ENCODE results near the gene MDFIC. TPM values are rescaled to one million over a fixed set of nuclear protein-coding genes. Genes with fewer than 3 reads are reported as not detected.
A peak's percentile ranks its signal among the peaks of the same experiment; 100 is the strongest.

The MDFIC gene
- total RNA-seq, 1 donor from 2014 or later: 12.9 TPM

DNA sequence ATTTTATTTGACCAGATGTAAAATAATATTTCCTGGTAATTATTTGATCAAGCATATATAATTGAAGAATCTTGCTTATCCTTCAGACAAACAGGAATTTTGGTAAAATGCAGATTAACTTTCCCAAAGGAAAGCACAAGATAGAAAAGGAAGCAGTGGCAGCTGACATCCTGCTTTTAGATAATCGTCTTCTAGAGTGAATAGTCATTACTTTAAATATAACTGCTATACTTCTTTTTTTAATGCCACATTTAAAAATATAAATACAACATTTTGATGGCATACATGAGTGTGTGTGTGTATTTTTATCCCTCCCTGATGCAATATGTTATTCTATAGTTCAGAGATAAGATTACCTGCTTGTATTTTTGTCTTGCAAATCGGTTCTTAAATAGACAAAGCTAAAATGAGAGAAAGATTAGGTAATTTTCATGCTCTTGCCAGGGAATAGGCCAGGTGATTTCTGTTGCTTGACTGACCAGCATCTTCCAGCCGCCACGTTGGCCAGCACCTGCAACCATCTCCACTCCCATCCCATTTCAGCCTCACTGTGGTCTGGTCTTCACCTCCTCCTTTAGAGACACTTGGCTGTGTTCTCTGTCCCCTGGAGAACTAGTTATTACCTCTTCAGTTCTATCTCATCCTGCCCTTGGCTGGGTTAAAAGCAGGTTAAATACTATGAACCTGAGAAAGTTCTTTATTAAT is 58.1 kb downstream of the MDFIC start:
- DNase-seq: no peak
- peak; percentile 57 for ATAC-seq (ENCODE audit: poor library complexity)
- intact Hi-C loops (cut with DNase I): loop anchor here (5.0 kb wide), 1 partner anchor 53 kb away; no protein-coding TSS in a partner anchor

DNA sequence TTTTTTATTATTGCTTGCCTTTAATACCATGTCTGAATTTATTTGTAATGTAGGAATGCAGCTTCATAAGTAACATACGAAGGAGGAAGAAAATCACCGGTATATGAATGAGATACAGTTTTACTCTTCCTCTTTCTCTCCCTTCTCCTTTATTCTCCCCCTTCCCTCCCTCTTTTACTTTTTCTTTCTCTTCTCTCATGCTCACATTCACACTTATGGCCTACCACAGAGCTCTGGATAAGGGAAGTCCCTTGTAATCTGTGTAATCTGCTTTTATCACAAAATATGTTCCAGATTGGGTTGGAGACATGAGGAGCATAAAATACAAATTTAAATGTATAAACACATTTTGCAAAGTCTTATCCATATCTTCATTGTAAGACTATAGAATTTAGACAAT is 59.4 kb downstream of the MDFIC start:
- ATAC-seq (ENCODE audit: poor library complexity) (no peak), DNase-seq (no peak)
- intact Hi-C loops (cut with DNase I): no loop called here

DNA sequence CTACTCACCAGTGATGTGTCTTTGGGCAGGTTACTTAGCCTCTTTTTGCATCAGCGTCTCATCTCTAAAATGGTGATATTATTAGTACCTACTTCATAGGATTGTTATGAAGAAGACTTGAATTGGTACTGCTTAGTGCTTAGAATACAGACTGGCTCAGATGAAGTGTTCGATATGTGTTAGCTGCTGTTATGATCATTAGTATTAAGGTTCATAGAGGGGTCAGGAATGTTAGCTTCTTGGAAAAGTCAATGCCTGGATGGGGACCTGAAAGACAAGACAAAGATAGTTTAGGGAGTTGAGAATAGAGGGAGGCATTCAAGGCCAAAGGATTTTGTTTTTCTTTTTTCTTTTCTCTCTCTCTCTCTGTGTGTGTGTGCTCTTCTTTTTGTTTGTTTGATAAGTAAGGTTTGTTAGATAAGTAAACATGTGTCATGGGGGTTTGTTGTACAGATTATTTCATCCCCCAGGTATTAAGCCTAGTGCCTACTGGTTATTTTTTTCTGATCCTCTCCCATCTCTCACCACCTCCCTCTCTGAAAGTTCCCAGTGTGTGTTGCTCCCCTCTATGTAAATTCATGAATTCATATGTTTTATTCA is 63.3 kb downstream of the MDFIC start:
- ATAC-seq (ENCODE audit: poor library complexity) (no peak), DNase-seq (no peak)
- intact Hi-C loops (cut with DNase I): no loop called here

DNA sequence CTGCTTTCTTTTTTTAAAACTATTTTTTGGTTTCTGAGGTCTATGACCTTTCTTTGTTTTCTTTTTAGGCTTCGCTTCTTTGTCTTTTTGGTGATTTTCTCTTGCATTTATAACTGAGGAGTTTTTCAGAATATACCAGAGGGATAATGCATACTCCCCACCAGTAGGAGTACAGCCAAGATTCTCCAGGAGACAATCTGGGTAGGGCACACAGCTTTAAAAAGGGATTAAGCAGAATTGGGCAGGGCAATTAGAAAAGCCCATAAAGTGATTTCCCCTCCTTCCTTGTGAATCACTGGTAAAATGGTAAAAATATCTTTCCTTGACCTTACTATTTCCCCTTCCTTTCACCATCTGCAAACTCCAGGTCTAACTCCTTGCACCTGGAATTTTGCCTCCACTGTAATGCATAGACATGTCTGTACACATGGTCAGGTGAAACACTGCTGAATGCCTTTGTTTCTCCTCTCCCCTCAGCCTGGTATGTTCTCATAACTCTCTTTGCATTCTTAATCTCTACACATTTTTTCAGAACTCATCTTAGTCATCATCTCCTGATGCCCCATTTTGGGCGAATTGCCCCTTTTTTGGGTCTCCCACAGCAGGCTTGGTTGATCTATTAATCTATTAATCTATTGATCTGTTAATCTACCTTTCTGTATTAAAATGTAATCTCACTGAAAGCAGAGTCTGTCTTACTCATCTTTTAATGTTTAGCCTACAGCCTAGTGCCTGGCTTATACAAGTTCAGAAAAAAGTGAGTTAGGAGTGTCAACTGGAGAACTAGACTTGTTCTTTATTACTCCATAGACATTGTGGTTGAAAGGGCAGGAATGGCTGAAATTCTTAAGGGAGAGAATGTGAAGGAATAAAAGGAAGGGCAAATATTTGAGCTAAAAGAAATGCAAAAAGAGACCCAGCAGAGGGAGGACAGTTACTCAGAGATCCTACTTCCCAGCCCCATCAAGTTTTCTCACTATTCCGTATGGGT is 64.6 kb downstream of the MDFIC start:
- DNase-seq (no peak), ATAC-seq (ENCODE audit: poor library complexity) (no peak)
- intact Hi-C loops (cut with DNase I): no loop called here

DNA sequence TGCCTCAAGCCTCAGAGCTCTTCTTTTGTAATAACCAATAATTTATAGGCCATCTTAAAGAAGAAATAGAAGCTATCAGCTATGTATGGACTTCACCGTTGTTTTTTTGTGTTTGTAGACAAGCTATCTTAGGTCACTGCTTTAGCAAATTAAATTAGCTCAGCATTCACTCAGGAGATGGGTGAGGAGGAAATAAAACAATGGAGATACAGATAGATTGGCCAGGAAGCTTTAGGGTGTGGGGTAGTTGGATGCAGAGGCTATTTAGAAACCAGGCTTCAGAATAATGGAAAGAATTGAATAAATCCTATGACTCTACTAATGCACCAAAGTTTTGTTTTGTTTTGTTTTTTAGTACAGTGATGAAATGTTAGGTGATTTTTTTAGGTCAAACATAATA is 66.1 kb downstream of the MDFIC start:
- no peak for DNase-seq
- intact Hi-C loops (cut with DNase I): no loop called here
- peak; percentile 27 for ATAC-seq (ENCODE audit: poor library complexity)

DNA sequence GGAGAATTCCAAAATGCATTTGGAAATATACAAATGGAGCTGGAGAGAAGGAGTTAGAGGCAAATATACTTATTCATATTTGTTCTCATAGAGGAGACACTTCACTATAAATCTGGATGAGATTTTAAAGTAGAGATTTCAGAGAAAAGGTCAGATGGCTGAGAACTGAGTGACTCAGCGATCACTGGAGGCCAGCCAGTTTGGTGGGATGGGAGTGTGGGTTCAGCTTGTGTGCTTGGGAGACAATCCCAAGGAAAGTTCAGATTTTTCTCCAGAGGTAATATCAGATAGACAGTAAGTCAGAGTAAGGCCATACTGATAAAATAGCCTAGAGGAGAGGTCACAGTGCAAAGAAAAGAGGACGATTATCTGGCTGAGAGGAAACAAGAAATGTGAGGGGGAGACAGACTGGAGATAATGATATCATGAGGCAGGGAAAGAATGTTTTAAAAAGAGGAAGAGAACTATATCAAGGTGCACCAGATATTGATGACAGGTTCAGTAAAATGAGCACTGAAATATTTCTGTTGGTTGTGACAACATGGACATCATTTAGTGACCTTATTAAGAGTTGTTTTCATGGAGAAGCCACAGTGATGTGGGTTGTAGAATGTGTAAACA is 67.0 kb downstream of the MDFIC start:
- peak; percentile 77 for DNase-seq
- intact Hi-C loops (cut with DNase I): no loop called here
- peak; percentile 78 for ATAC-seq (ENCODE audit: poor library complexity)

DNA sequence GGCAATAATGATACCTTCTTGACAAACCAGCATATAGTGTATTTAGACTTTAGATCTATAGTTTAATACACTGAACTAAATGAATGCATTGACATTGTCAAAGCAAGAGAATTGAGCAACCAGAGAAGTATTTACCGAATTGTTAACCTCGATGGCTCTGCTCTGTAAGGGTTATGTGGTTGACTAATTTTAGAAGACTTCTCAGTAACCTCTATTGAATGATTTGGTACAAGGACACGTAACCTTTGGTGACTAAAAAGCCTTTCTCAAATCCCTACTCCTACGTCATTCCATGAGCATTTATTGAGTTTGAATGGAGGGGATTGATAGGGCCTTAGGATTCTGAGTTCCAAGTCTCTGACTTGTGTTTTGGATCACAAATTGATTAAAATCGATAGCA is 67.6 kb downstream of the MDFIC start:
- no peak for DNase-seq
- ATAC-seq (ENCODE audit: poor library complexity): no peak
- intact Hi-C loops (cut with DNase I): no loop called here

DNA sequence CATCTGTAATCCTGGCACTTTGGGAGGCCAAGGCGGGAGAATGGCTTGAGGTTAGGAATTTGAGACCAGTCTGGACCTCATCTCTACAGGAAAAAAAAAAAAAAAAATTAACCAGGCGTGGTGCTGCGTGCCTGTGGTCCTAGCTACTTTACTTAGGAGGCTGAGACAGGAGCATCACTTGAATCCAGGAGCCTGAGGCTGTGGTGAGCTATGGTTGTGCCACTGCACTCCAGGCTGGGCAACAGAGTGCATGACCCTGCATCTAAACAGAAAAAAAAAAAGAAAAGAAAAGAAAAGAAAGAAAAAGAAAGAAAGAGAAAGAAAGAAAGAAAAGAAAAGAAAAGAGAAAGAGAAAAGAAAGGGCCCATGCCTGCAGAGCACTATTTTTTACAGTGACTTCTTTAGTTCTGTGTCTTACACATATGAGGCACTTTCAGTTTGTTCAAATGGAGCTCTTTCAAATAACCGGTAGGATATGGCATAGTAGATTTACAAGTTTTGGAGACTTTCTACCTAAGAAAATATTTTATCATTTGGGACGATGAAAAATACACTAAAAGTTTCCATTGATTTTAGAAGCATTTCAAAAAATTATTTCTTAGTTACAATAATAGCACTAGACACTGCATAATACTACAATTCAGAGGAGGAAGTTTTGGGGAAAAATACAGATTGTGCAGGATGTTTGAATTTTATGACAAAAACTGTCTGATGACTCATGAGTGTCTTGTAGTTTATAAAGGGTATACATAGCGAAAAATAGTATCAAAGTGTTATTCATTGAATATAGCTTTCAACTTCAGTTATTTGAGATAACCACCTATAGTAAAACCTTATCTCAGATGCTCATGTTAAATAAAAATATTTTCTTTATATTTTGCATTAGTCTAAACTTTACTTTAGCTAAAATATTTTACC is 75.9 kb downstream of the MDFIC start:
- ATAC-seq (ENCODE audit: poor library complexity) (no peak), DNase-seq (no peak)

DNA sequence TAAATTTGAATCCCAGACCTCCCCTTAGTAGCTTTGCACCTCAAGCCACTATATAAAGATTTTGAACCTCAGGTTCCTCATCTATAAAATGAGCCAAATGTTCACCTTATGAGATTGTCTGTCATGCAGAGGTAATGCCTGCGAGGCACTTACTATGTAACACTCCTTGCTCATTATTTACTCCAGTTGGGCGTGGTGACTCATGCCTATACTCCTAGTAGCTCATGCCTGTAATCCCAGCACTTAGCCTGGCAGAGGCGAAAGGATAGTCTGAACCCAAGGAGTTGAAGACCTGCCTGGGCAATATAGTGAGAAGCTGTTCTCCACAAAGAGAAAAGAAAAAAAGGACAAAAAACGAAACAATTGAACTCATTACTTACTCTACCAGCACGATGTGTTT is 82.2 kb downstream of the MDFIC start:
- DNase-seq (no peak), ATAC-seq (ENCODE audit: poor library complexity) (no peak)
- intact Hi-C loops (cut with DNase I): no loop called here

More for the DNA sequence above, 75.9 kb downstream of the MDFIC start:
- intact Hi-C loops (cut with DNase I): no loop called here

DNA sequence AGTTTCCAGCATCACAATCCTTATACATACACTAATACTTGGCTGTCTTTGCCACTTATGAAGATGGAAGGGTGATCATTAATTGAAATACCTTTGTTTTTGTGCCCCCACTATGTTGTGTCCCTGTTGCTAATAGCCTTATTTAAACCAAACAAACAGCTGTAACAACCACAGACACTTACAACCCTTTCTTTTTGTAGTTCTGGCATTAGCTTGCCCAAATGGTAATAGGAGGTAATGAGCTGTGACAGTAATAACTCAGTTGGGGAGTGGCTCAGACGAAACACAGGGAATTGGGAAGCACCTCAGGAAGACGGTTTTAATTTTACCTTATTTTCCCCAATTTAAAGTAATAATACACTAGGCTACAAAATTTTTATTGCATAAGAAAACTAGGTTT is 83.4 kb downstream of the MDFIC start:
- intact Hi-C loops (cut with DNase I): no loop called here
- no peak for ATAC-seq (ENCODE audit: poor library complexity)
- DNase-seq: no peak

DNA sequence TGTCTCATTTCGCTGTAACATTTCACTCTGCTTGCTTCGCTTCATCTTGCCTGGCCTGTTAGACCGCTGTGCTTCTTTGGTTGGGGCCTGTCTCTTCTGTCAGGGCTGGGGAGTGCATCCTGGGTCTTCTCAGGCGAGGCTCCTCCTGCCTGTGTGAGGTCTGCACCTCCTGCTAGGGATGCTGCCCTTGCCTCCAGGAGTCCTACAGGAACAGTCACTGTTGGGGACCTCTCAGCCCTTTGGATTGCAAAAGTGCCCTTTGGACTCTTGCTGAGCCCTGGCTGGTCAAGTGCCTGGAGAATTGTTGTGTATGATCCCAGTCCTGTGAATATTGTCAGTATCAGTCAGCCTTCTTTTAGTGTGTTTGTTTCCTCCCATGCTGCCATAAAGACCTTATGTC is 84.1 kb downstream of the MDFIC start:
- DNase-seq (no peak), ATAC-seq (ENCODE audit: poor library complexity) (no peak)
- intact Hi-C loops (cut with DNase I): no loop called here

DNA sequence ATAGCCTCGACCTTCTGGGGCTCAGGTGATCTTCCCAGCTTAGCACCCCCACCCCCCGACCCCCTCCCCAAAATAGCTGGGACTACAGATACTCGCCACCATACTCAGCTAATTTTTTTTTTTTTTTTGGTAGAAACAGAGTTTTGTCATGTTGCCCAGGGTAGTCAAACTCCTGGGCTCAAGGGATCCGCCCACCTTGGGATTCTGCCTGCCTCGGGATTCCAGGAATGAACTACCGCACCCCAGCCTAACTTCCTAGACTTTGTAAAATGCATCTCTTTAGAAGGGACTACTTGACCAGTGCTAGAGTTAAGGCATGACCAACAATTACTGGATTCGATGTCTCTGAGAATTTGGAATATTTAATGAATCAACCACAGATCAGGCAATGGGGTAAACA is 85.9 kb downstream of the MDFIC start:
- peak; percentile 32 for ATAC-seq (ENCODE audit: poor library complexity)
- DNase-seq: no peak
- intact Hi-C loops (cut with DNase I): no loop called here

DNA sequence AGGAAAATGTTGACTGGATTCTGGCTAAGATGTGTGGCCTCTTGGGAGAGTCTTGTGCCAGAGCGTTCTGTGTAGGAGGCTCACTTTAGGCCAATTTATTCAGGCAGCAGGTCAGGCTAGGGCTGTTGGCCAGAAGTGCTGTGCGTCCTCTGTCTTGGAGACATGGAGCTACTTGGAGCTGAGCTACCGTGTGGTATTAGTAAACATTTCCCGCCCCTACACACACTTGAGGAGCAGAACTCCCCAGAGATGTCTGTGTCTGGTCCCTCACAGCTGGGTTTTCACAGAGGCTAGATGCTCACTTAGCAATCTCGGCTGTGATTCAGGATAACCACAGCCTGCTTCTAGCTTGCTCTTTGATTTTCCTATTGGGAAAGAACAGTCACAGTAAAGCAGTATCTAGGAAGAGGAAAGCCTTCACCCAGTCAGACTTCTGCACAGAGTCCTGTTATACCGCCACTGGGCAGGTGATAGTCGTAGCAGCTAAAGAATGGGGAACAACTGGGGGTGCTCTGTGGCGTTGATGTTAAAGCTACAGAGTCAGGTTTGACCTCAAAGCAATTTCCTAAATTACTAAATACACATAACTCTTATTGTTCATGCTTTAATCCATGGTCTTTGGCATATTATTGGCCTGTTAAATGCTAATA is 86.7 kb downstream of the MDFIC start:
- intact Hi-C loops (cut with DNase I): no loop called here
- ATAC-seq (ENCODE audit: poor library complexity): peak; percentile 91
- peak; percentile 91 for DNase-seq

DNA sequence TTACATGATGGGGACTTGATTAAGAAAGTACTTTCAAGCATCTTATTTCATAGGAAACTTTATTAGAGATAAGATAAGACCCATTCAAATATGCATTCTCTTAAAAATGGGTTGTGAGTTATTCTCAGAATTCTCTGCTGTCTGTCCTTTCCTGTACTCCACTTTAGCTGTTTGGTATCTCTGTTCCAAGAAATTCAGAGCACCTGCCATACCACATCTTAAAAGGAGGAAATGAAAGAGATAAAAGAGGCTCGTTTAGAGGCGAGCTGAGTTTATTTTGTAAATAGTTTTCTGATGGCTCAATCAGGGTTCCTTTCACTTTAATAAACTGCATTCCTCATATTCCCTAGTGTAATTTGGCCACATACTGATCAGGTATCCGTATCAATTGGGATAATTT is 87.2 kb downstream of the MDFIC start:
- no peak for DNase-seq
- intact Hi-C loops (cut with DNase I): no loop called here
- no peak for ATAC-seq (ENCODE audit: poor library complexity)

DNA sequence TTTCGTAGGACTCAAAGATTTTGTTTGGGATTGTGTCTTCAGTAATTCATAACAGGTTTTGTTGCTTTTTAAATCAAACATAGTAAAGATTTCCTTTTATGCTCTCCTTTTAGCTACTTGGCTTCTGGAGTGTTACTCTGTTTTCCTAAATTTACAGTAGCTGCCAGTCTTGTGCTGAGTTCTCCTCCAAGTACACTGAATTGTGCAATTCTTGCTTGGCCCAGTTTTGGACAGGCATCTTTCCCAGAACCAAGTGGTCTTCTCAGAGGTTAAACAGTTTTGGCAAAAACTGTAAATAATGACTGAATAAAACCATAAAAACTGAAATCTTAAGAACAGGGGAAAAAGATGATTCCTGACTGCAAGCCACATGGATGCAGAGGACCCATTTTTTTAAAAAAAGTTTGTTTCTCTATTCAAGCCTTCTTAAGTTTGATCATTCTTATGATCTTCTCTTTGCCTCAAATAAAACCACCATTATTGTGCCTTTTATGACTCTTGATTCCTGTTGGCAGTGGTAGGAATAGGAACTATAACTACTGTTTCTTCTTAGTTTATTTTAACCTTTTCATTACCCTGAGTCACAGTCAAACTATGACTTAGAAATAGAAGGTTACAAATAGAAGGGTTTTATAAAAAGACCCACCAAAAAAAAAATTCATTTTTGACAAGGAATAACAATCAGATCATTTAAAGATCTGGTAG is 88.0 kb downstream of the MDFIC start:
- intact Hi-C loops (cut with DNase I): loop anchor here (10.0 kb wide), 1 partner anchor 75 kb away; no protein-coding TSS in a partner anchor
- DNase-seq (no peak), ATAC-seq (ENCODE audit: poor library complexity) (peak; percentile 73)

DNA sequence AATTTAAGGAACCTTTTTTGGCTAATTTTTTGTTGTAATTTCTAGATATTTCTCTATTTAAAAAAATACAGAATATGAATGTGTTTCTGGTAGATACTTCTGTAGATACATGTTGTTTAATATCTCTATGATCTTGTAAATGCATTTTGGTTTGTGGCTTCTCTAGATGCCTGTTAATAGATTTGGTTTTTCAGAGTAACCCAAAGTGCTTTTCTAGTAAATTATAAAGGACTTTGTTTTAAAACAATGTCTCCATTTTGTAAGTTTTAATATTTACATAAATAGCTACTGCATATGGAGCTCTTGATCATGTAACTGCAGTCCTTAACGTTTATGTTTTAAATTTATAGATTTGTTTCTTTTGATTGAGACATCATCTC is 88.5 kb downstream of the MDFIC start:
- intact Hi-C loops (cut with DNase I): loop anchor here (10.0 kb wide), 1 partner anchor 74 kb away; no protein-coding TSS in a partner anchor
- ATAC-seq (ENCODE audit: poor library complexity) (no peak), DNase-seq (no peak)

DNA sequence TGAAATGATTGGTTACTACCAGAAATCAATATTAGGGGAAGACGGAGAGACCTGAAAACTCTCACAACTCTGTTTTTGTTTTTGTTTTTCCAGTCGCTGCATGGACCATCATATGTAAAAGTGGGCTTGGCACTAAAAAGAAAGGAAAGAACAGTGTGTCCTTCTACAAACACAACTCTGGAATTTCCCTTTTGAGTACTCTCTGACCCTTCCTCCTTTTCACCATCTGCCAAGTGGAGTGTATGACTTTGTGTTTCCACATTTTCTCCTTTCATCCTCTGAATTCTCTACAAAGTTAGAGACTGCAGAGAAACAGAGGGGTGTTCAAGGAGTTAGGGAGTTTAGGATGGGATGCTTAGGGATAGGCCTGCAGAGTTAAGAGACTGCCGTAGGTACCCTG is 92.0 kb downstream of the MDFIC start:
- ATAC-seq (ENCODE audit: poor library complexity) (no peak), DNase-seq (no peak)
- intact Hi-C loops (cut with DNase I): loop anchor here (10.0 kb wide), 1 partner anchor 71 kb away; no protein-coding TSS in a partner anchor

All from Right ventricle myocardium superior (tissue), 1 donor.